H9 (cell line): ENCODE measurements around the gene HAUS7. TPM values are rescaled to one million over a fixed set of nuclear protein-coding genes. Genes with fewer than 3 reads are reported as not detected.

Experiments
- DNase-seq: peaks from one replicate; pipeline ENCODE4 v3.0.0-alpha.2; 2017
- H2AFZ ChIP-seq: one replicate; pipeline ENCODE4 v1.6.1; 2013; ENCODE audit warnings: mild to moderate bottlenecking, low read length, control low read depth, moderate library complexity
- H2AK5ac ChIP-seq: 2 replicates; pipeline ENCODE4 v1.6.1; 2013; ENCODE audit warnings: low read length, control low read depth, mixed read lengths; ENCODE audit not compliant: insufficient read length
- H2BK120ac ChIP-seq: one replicate; pipeline ENCODE4 v1.6.1; 2013; ENCODE audit warnings: low read depth, mild to moderate bottlenecking, low read length, control low read depth, inconsistent platforms; ENCODE audit not compliant: poor library complexity, severe bottlenecking
- H2BK12ac ChIP-seq: 2 replicates; pipeline ENCODE4 v1.6.1; 2013; ENCODE audit warnings: low read length, control low read depth, mixed read lengths, low read depth; ENCODE audit not compliant: insufficient read length
- H2BK15ac ChIP-seq: 2 replicates; pipeline ENCODE4 v1.6.1; 2013; ENCODE audit warnings: low read depth, low read length, control low read depth
- H2BK20ac ChIP-seq: one replicate; pipeline ENCODE4 v1.6.1; 2013; ENCODE audit warnings: low read depth, mild to moderate bottlenecking, low read length, control low read depth, inconsistent platforms; ENCODE audit not compliant: poor library complexity, severe bottlenecking
- H2BK5ac ChIP-seq: 2 replicates; pipeline ENCODE4 v1.6.1; 2013; ENCODE audit warnings: low read length, control low read depth, mixed read lengths; ENCODE audit not compliant: insufficient read length
- H3K14ac ChIP-seq: 2 replicates; pipeline ENCODE4 v1.6.1; 2013; ENCODE audit warnings: low read length, control low read depth; ENCODE audit not compliant: insufficient read depth
- H3K18ac ChIP-seq: 2 replicates; pipeline ENCODE4 v1.6.1; 2013; ENCODE audit warnings: low read depth, mild to moderate bottlenecking, mixed read lengths, low read length, control low read depth; ENCODE audit not compliant: insufficient read length
- H3K23ac ChIP-seq: 2 replicates; pipeline ENCODE4 v1.6.1; 2013; ENCODE audit warnings: low read length, control low read depth, mixed read lengths, low read depth; ENCODE audit not compliant: insufficient read length
- H3K23me2 ChIP-seq: 2 replicates; pipeline ENCODE4 v1.6.1; 2013; ENCODE audit warnings: low read depth, mild to moderate bottlenecking, mixed read lengths, low read length, control low read depth; ENCODE audit not compliant: insufficient read length, poor library complexity, severe bottlenecking
- H3K27ac ChIP-seq: 2 replicates; pipeline ENCODE4 v1.5.1; 2013; ENCODE audit warnings: low read length, control low read depth, mixed read lengths, low read depth; ENCODE audit not compliant: insufficient read length
- H3K27me3 ChIP-seq: 2 replicates; pipeline ENCODE4 v1.6.1; 2013; ENCODE audit warnings: low read length, control low read depth, inconsistent platforms; ENCODE audit not compliant: insufficient read depth
- H3K4ac ChIP-seq: 2 replicates; pipeline ENCODE4 v1.6.1; 2013; ENCODE audit warnings: low read depth, mild to moderate bottlenecking, control low read depth, inconsistent platforms, low read length, moderate library complexity
- H3K4me1 ChIP-seq: 2 replicates; pipeline ENCODE4 v1.6.1; 2013; ENCODE audit warnings: low read length, control low read depth, inconsistent platforms; ENCODE audit not compliant: insufficient read depth
- H3K4me2 ChIP-seq: 2 replicates; pipeline ENCODE4 v1.6.1; 2013; ENCODE audit warnings: low read length, control low read depth, mixed read lengths; ENCODE audit not compliant: insufficient read length, insufficient read depth
- H3K56ac ChIP-seq: 2 replicates; pipeline ENCODE4 v1.6.1; 2013; ENCODE audit warnings: low read depth, mild to moderate bottlenecking, mixed read lengths, low read length, control low read depth; ENCODE audit not compliant: insufficient read length
- H3K79me1 ChIP-seq: 2 replicates; pipeline ENCODE4 v1.6.1; 2013; ENCODE audit warnings: low read depth, mild to moderate bottlenecking, moderate library complexity, low read length, control low read depth, inconsistent platforms; ENCODE audit not compliant: insufficient read depth, poor library complexity, severe bottlenecking
- H3K79me2 ChIP-seq: 2 replicates; pipeline ENCODE4 v1.6.1; 2013; ENCODE audit warnings: low read length, control low read depth, inconsistent platforms; ENCODE audit not compliant: insufficient read depth
- H3K9ac ChIP-seq: 2 replicates; pipeline ENCODE4 v1.6.1; 2013; ENCODE audit warnings: low read length, control low read depth, mixed read lengths; ENCODE audit not compliant: insufficient read length; ENCODE audit errors: extremely low read depth
- H3K9me3 ChIP-seq: one replicate; pipeline ENCODE4 v1.6.1; 2013; ENCODE audit warnings: low read depth, low read length, inconsistent platforms; ENCODE audit not compliant: control insufficient read depth
- H3T11ph ChIP-seq: one replicate; pipeline ENCODE4 v1.6.1; 2013; ENCODE audit warnings: mild to moderate bottlenecking, low read length, control low read depth, inconsistent platforms
- H4K20me1 ChIP-seq: one replicate; pipeline ENCODE4 v1.6.1; 2013; ENCODE audit not compliant: control insufficient read depth, insufficient read length, insufficient read depth
- H4K5ac ChIP-seq: 2 replicates; pipeline ENCODE4 v1.6.1; 2013; ENCODE audit warnings: low read depth, mild to moderate bottlenecking, mixed read lengths, low read length, control low read depth; ENCODE audit not compliant: insufficient read length
- H4K8ac ChIP-seq: replicated peaks from 2 replicates; pipeline ENCODE4 v1.6.1; 2013; ENCODE audit warnings: low read length, control low read depth, mixed read lengths, low read depth; ENCODE audit not compliant: insufficient read length
- H4K91ac ChIP-seq: 2 replicates; pipeline ENCODE4 v1.6.1; 2013; ENCODE audit warnings: low read depth, mild to moderate bottlenecking, moderate library complexity, mixed read lengths, low read length, control low read depth; ENCODE audit not compliant: insufficient read length
- H3K27ac Mint-ChIP-seq, 3 experiments: 2 replicates in 2 of 3; 3 replicates in 1 of 3; pipeline ENCODE4 v1.8.0; 2020 to 2021; ENCODE audit warnings: mixed read lengths in 3 of 3, mild to moderate bottlenecking in 1 of 3, moderate library complexity in 1 of 3
- H3K27me3 Mint-ChIP-seq: 2 replicates; pipeline ENCODE4 v1.8.0; 2021; ENCODE audit warnings: low read depth, mild to moderate bottlenecking, moderate library complexity, mixed read lengths
- H3K36me3 Mint-ChIP-seq, 3 experiments: 2 replicates in 2 of 3; 3 replicates in 1 of 3; pipeline ENCODE4 v1.8.0; 2020 to 2021; ENCODE audit warnings: low read depth in 3 of 3, mixed read lengths in 3 of 3; ENCODE audit not compliant: insufficient read depth in 1 of 3
- H3K4me1 Mint-ChIP-seq, 2 experiments: 2 replicates each; pipeline ENCODE4 v1.8.0; 2020; ENCODE audit warnings: mixed read lengths in 2 of 2
- H3K4me3 Mint-ChIP-seq, 2 experiments: 2 replicates in 1 of 2; 3 replicates in 1 of 2; pipeline ENCODE4 v1.8.0; 2020 to 2021; ENCODE audit warnings: mild to moderate bottlenecking in 2 of 2, mixed read lengths in 2 of 2, moderate library complexity in 1 of 2
- H3K9me3 Mint-ChIP-seq, 2 experiments: 2 replicates in 1 of 2; 3 replicates in 1 of 2; pipeline ENCODE4 v1.8.0; 2020; ENCODE audit warnings: mild to moderate bottlenecking in 2 of 2, mixed read lengths in 2 of 2, moderate library complexity in 1 of 2
- CTCF ChIP-seq: fragments of 200-600 bp; sonication (generic); conservative IDR thresholded peaks from 3 replicates; pipeline ENCODE4 v1.8.0; 2021; ENCODE audit warnings: antibody characterized with exemption, mild to moderate bottlenecking
- WGBS: extraction: QIAGEN DNeasy Blood & Tissue Kit; methylation state at CpG from one replicate; pipeline ENCODE4 v1.1.7; 2013; ENCODE audit warnings: missing lambda C conversion rate, low lambda C conversion rate, mixed read lengths; ENCODE audit not compliant: insufficient read length; ENCODE audit errors: extremely low coverage; 5-methylcytosine and 5-hydroxymethylcytosine counted together
- total RNA-seq: library from RNA; stranded (reverse); gene quantifications from 2 replicates; pipeline ENCODE4 v1.2.1, GENCODE V29; 2021

Gene HAUS7
- total RNA-seq, 1 experiment from 2014 or later = 45.3 TPM

GRCh38 chrX:153433161-153433680 lies 37.2 kb downstream of the HAUS7 start:
- no peaks in the 10 kb centered on the region for H3K23me2 ChIP-seq
- H4K5ac ChIP-seq = no peak overlapping the region
- no peak overlapping the region for H2BK120ac ChIP-seq
- no peaks in the 10 kb centered on the region for H3K79me1 ChIP-seq
- no peak overlapping the region for H2BK5ac ChIP-seq
- no peak overlapping the region for H3K9ac ChIP-seq
- no peaks in the 10 kb centered on the region for H3K4me1 ChIP-seq
- H3K79me2 ChIP-seq = no peaks in the 10 kb centered on the region
- no peaks in the 10 kb centered on the region for H4K20me1 ChIP-seq
- no peak overlapping the region for H2AFZ ChIP-seq
- no CpG with 5 or more reads among the region's 12 CpGs for WGBS
- H2BK15ac ChIP-seq = no peak overlapping the region
- Mint-ChIP-seq H3K4me1 (no peaks in the 10 kb centered on the region), H3K4me3 (no peak overlapping the region), H3K27me3 (peaks cover 10% of the 10 kb centered on the region), H3K9me3 (peaks cover 71 to 89% of the 10 kb centered on the region in 2 experiments), H3K27ac (no peak overlapping the region), H3K36me3 (peaks cover 0 to 7% (median 1%) of the 10 kb centered on the region in 3 experiments; a peak in 3 of 7 replicates)
- no peak for TF ChIP-seq CTCF
- H3K4ac ChIP-seq = no peak overlapping the region
- H3K56ac ChIP-seq = no peak overlapping the region
- H2AK5ac ChIP-seq = no peak overlapping the region
- peaks cover 2% of the 10 kb centered on the region; the same call in 1 of the 2 replicates for H3K27me3 ChIP-seq
- no peak overlapping the region for H3T11ph ChIP-seq
- H4K91ac ChIP-seq = no peak overlapping the region
- no peak overlapping the region for H3K27ac ChIP-seq
- H3K14ac ChIP-seq = no peak overlapping the region
- no peak overlapping the region for H4K8ac ChIP-seq
- no peak for DNase-seq
- no peak overlapping the region for H3K23ac ChIP-seq
- H3K18ac ChIP-seq = no peak overlapping the region
- no peak overlapping the region for H3K4me2 ChIP-seq
- no peak overlapping the region for H2BK20ac ChIP-seq
- H2BK12ac ChIP-seq = no peak overlapping the region
- H3K9me3 ChIP-seq = peaks cover 71% of the 10 kb centered on the region
